HepG2 (cell line): Measurements from ENCODE around the gene SBK1. TPM values are rescaled to one million over a fixed set of nuclear protein-coding genes. Genes with fewer than 3 reads are reported as not detected.

Experiments used
- CEBPB ChIP-seq: IDR thresholded peaks from 2 replicates; pipeline ENCODE4 v1.6.1; 2011; ENCODE audit warnings: low read depth, low read length, improper control_type of control experiment, borderline replicate concordance
- HMG20A ChIP-seq: IDR thresholded peaks from 2 replicates; pipeline ENCODE4 v1.6.1; 2016; ENCODE audit warnings: borderline replicate concordance
- JUNB ChIP-seq: sonication (generic); formaldehyde crosslinking; IDR thresholded peaks from 2 replicates; pipeline ENCODE4 v1.8.0; 2022; ENCODE audit warnings: missing genetic modification reagents, mild to moderate bottlenecking, borderline replicate concordance
- NCOA1 ChIP-seq: sonication (generic); formaldehyde crosslinking; IDR thresholded peaks from 2 replicates; pipeline ENCODE4 v1.9.0; 2021; ENCODE audit warnings: missing genetic modification reagents
- NFE2L2 ChIP-seq: fragments of 150-350 bp; IDR thresholded peaks from 2 replicates; pipeline ENCODE4 v1.6.1; 2014; ENCODE audit warnings: low read length
- PCBP2 ChIP-seq: fragments of 200-400 bp; formaldehyde crosslinking; optimal IDR thresholded peaks from 2 replicates; pipeline ENCODE3; 2018; ENCODE audit warnings: low read length, low read depth; ENCODE audit not compliant: poor library complexity, severe bottlenecking
- POLR2G ChIP-seq: fragments of 200-400 bp; formaldehyde crosslinking; IDR thresholded peaks from 2 replicates; pipeline ENCODE4 v1.6.1; 2018; ENCODE audit warnings: mild to moderate bottlenecking, low read depth, low read length, moderate library complexity
- RFX3 ChIP-seq: IDR thresholded peaks from 2 replicates; pipeline ENCODE4 v1.6.1; 2016; ENCODE audit warnings: missing biosample characterization, missing genetic modification reagents
- SAFB2 ChIP-seq: sonication (generic); formaldehyde crosslinking; IDR thresholded peaks from 2 replicates; pipeline ENCODE4 v1.5.1; 2020; ENCODE audit warnings: missing genetic modification reagents, low read depth, mild to moderate bottlenecking, borderline replicate concordance
- SCMH1 ChIP-seq: sonication (generic); formaldehyde crosslinking; IDR thresholded peaks from 2 replicates; pipeline ENCODE4 v1.9.0; 2021; ENCODE audit warnings: missing genetic modification reagents, mild to moderate bottlenecking, borderline replicate concordance
- ZFP1 ChIP-seq: IDR thresholded peaks from 2 replicates; pipeline ENCODE4 v1.6.1; 2016
- ZFP36L1 ChIP-seq: sonication (generic); formaldehyde crosslinking; IDR thresholded peaks from 2 replicates; pipeline ENCODE4 v1.8.0; 2022; ENCODE audit warnings: mild to moderate bottlenecking, missing genetic modification reagents, moderate library complexity
- ZFP37 ChIP-seq: sonication (generic); formaldehyde crosslinking; IDR thresholded peaks from 2 replicates; pipeline ENCODE4 v1.4.0; 2020; ENCODE audit warnings: missing genetic modification reagents, borderline replicate concordance
- ZMAT3 ChIP-seq: sonication (generic); formaldehyde crosslinking; conservative IDR thresholded peaks from 2 replicates; pipeline ENCODE4 v1.7.0; 2021; ENCODE audit warnings: missing genetic modification reagents
- ZNF207 ChIP-seq: fragments of 450-650 bp; IDR thresholded peaks from 2 replicates; pipeline ENCODE4 v1.6.1; 2016; ENCODE audit warnings: antibody characterized with exemption, borderline replicate concordance
- ZNF329 ChIP-seq: sonication (generic); formaldehyde crosslinking; IDR thresholded peaks from 2 replicates; pipeline ENCODE4 v1.9.0; 2021; ENCODE audit warnings: low read depth, mild to moderate bottlenecking, missing genetic modification reagents
- ZNF567 ChIP-seq: sonication (generic); formaldehyde crosslinking; IDR thresholded peaks from 2 replicates; pipeline ENCODE4 v1.8.1; 2023; ENCODE audit warnings: mild to moderate bottlenecking, missing genetic modification reagents, borderline replicate concordance
- ZNF644 ChIP-seq: IDR thresholded peaks from 2 replicates; pipeline ENCODE4 v1.6.1; 2016; ENCODE audit warnings: low read depth
- ZSCAN30 ChIP-seq: sonication (generic); formaldehyde crosslinking; IDR thresholded peaks from 2 replicates; pipeline ENCODE4 v1.5.0; 2020; ENCODE audit warnings: mild to moderate bottlenecking, missing genetic modification reagents
- polyA plus RNA-seq, 8 experiments: library from polyadenylated mRNA; depleted of rRNA in 3 of 8; stranded (reverse) in 7 of 8; unstranded in 1 of 8; fragments of >200 nt; fragmentation: Illumina TruSeq in 4 of 8; extraction: Trizol in 4 of 8; gene quantifications; 2 replicates each; pipeline versions ENCODE4 v1.2.1 to v1.2.3, GENCODE V29; 2011 to 2016; ENCODE audit warnings: low read depth in 4 of 8, missing spikeins in 1 of 8, mixed read lengths in 1 of 8; ENCODE audit not compliant: insufficient read depth in 1 of 8
- total RNA-seq, 5 experiments: library from RNA; depleted of rRNA; stranded (reverse); fragments of >200 nt; fragmentation: Illumina TruSeq; extraction: Trizol; gene quantifications; 2 replicates each; pipeline ENCODE4 v1.2.3, GENCODE V29; 2016; ENCODE audit warnings: low read depth in 1 of 5
- TF ChIP-seq, protein P1 (sequence below): sonication (generic); formaldehyde crosslinking; IDR thresholded peaks from 2 replicates; pipeline ENCODE4 v1.9.0; 2021; ENCODE audit warnings: missing genetic modification reagents, borderline replicate concordance
- TF ChIP-seq, protein P2 (sequence below): sonication (generic); formaldehyde crosslinking; IDR thresholded peaks from 2 replicates; pipeline ENCODE4 v1.4.0; 2020; ENCODE audit warnings: missing genetic modification reagents
- TF ChIP-seq, protein P3 (sequence below): sonication (generic); formaldehyde crosslinking; IDR thresholded peaks from 2 replicates; pipeline ENCODE4 v1.5.1; 2020; ENCODE audit warnings: mild to moderate bottlenecking, missing genetic modification reagents, moderate library complexity
- TF ChIP-seq, protein P4 (sequence below): sonication (generic); formaldehyde crosslinking; IDR thresholded peaks from 2 replicates; pipeline ENCODE4 v1.4.0; 2020; ENCODE audit warnings: missing genetic modification reagents

Gene SBK1
- total and polyA plus RNA-seq, 2 of the 13 experiments (the other 11 are each of a cell fraction or from before 2014, with no cell fraction given) = 0.15 to 0.17 TPM

DNA sequence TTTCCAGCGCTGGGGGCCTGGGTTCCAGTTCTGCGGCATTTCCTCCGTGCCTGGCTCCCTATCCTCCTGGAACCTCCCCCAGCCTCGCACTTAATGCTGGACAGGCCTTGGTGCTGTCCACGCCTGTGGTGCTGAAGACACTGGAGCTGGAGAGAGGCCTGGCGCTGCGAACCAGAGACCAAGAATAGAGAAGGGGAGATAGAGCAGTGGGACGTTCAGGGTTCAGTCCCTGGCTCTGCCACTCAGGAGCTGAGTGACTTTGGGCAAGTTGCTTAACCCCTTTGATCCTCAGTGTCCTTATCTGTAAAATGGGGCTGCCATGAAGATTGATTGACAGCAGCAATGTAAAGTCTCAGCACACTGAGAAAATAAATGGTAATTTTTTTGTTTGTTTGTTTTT, 11.9 kb downstream of the SBK1 start (continued):
- TF ChIP-seq ZFP37 (CRISPR knock-in tag) = peak; percentile 99
- peak; percentile 89 for TF ChIP-seq ZNF644 (CRISPR knock-in tag)
- no peak for TF ChIP-seq NFE2L2
- no peak for TF ChIP-seq ZNF207
- TF ChIP-seq, protein P1, sequence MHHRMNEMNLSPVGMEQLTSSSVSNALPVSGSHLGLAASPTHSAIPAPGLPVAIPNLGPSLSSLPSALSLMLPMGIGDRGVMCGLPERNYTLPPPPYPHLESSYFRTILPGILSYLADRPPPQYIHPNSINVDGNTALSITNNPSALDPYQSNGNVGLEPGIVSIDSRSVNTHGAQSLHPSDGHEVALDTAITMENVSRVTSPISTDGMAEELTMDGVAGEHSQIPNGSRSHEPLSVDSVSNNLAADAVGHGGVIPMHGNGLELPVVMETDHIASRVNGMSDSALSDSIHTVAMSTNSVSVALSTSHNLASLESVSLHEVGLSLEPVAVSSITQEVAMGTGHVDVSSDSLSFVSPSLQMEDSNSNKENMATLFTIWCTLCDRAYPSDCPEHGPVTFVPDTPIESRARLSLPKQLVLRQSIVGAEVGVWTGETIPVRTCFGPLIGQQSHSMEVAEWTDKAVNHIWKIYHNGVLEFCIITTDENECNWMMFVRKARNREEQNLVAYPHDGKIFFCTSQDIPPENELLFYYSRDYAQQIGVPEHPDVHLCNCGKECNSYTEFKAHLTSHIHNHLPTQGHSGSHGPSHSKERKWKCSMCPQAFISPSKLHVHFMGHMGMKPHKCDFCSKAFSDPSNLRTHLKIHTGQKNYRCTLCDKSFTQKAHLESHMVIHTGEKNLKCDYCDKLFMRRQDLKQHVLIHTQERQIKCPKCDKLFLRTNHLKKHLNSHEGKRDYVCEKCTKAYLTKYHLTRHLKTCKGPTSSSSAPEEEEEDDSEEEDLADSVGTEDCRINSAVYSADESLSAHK (CRISPR knock-in tag) = peak; percentile 89; the same call in 1 of the 2 replicates
- TF ChIP-seq, protein P2, sequence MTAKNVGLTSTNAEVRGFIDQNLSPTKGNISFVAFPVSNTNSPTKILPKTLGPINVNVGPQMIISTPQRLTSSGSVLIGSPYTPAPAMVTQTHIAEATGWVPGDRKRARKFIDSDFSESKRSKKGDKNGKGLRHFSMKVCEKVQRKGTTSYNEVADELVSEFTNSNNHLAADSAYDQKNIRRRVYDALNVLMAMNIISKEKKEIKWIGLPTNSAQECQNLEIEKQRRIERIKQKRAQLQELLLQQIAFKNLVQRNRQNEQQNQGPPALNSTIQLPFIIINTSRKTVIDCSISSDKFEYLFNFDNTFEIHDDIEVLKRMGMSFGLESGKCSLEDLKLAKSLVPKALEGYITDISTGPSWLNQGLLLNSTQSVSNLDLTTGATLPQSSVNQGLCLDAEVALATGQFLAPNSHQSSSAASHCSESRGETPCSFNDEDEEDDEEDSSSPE (CRISPR knock-in tag) = 0 out of 2 replicates have a peak, but pooled peaks have one; percentile 26
- TF ChIP-seq JUNB = peak; percentile 66; the same call in 1 of the 2 replicates
- no peak for TF ChIP-seq POLR2G
- TF ChIP-seq, protein P3, sequence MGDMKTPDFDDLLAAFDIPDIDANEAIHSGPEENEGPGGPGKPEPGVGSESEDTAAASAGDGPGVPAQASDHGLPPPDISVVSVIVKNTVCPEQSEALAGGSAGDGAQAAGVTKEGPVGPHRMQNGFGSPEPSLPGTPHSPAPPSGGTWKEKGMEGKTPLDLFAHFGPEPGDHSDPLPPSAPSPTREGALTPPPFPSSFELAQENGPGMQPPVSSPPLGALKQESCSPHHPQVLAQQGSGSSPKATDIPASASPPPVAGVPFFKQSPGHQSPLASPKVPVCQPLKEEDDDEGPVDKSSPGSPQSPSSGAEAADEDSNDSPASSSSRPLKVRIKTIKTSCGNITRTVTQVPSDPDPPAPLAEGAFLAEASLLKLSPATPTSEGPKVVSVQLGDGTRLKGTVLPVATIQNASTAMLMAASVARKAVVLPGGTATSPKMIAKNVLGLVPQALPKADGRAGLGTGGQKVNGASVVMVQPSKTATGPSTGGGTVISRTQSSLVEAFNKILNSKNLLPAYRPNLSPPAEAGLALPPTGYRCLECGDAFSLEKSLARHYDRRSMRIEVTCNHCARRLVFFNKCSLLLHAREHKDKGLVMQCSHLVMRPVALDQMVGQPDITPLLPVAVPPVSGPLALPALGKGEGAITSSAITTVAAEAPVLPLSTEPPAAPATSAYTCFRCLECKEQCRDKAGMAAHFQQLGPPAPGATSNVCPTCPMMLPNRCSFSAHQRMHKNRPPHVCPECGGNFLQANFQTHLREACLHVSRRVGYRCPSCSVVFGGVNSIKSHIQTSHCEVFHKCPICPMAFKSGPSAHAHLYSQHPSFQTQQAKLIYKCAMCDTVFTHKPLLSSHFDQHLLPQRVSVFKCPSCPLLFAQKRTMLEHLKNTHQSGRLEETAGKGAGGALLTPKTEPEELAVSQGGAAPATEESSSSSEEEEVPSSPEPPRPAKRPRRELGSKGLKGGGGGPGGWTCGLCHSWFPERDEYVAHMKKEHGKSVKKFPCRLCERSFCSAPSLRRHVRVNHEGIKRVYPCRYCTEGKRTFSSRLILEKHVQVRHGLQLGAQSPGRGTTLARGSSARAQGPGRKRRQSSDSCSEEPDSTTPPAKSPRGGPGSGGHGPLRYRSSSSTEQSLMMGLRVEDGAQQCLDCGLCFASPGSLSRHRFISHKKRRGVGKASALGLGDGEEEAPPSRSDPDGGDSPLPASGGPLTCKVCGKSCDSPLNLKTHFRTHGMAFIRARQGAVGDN (CRISPR knock-in tag) = peak; percentile 48
- TF ChIP-seq RFX3 (CRISPR knock-in tag) = peak; percentile 63
- 0 out of 2 replicates have a peak, but pooled peaks have one; percentile 33 for TF ChIP-seq SCMH1
- TF ChIP-seq NCOA1 (CRISPR knock-in tag) = no peak
- TF ChIP-seq CEBPB = no peak
- no peak for TF ChIP-seq ZSCAN30
- peak; percentile 96 for TF ChIP-seq ZMAT3 (CRISPR knock-in tag)
- TF ChIP-seq, protein P4, sequence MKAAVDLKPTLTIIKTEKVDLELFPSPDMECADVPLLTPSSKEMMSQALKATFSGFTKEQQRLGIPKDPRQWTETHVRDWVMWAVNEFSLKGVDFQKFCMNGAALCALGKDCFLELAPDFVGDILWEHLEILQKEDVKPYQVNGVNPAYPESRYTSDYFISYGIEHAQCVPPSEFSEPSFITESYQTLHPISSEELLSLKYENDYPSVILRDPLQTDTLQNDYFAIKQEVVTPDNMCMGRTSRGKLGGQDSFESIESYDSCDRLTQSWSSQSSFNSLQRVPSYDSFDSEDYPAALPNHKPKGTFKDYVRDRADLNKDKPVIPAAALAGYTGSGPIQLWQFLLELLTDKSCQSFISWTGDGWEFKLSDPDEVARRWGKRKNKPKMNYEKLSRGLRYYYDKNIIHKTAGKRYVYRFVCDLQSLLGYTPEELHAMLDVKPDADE = peak; percentile 94
- TF ChIP-seq ZFP1 (CRISPR knock-in tag) = peak; percentile 83; the same call in 1 of the 2 replicates
- no peak for TF ChIP-seq SAFB2
- TF ChIP-seq ZFP36L1 (CRISPR knock-in tag) = peak; percentile 73; the same call in 1 of the 2 replicates
- peak; percentile 72 for TF ChIP-seq HMG20A (CRISPR knock-in tag)
- TF ChIP-seq ZNF329 (CRISPR knock-in tag) = no peak
- TF ChIP-seq ZNF567 (CRISPR knock-in tag) = no peak
- no peak for TF ChIP-seq PCBP2
